ENCODE results near the gene ABTB1.

ABTB1 gene

GRCh38 chr3:127676456-127676855, 3.7 kb downstream of the ABTB1 start:
- TF ChIP-seq ZNF626 (tag by site-specific recombination; IDR thresholded peaks at IDR 0.05) (no peak), ZNF426 (tag by site-specific recombination; IDR thresholded peaks at IDR 0.05) (no peak), GLIS1 (tag by site-specific recombination; IDR thresholded peaks at IDR 0.05) (no peak), ZNF132 (tag by site-specific recombination; IDR thresholded peaks at IDR 0.05; ENCODE audit: borderline replicate concordance) (no peak), SP7 (tag by site-specific recombination; IDR thresholded peaks at IDR 0.05) (no peak), REPIN1 (tag by site-specific recombination; IDR thresholded peaks at IDR 0.05; ENCODE audit: low read depth) (no peak), BCL6B (tag by site-specific recombination; IDR thresholded peaks at IDR 0.05) (no peak), ZNF394 (tag by site-specific recombination; IDR thresholded peaks at IDR 0.05; ENCODE audit: borderline replicate concordance) (no peak), TSHZ1 (tag by site-specific recombination; IDR thresholded peaks at IDR 0.05; ENCODE audit: borderline replicate concordance) (no peak), ZBTB20 (tag by site-specific recombination; IDR thresholded peaks at IDR 0.05) (no peak), ZNF560 (tag by site-specific recombination; IDR thresholded peaks at IDR 0.05; ENCODE audit: borderline replicate concordance) (no peak), ZNF16 (tag by site-specific recombination; IDR thresholded peaks at IDR 0.05; ENCODE audit: low read depth) (no peak), KLF16 (tag by site-specific recombination; IDR thresholded peaks at IDR 0.05) (no peak), ZNF174 (tag by site-specific recombination; IDR thresholded peaks at IDR 0.05) (no peak), AEBP2 (tag by site-specific recombination; IDR thresholded peaks at IDR 0.05; ENCODE audit: borderline replicate concordance) (no peak), KLF7 (tag by site-specific recombination; IDR thresholded peaks at IDR 0.05; ENCODE audit: borderline replicate concordance) (no peak), ZNF157 (tag by site-specific recombination; IDR thresholded peaks at IDR 0.05) (no peak)
- TF ChIP-seq, protein P1, sequence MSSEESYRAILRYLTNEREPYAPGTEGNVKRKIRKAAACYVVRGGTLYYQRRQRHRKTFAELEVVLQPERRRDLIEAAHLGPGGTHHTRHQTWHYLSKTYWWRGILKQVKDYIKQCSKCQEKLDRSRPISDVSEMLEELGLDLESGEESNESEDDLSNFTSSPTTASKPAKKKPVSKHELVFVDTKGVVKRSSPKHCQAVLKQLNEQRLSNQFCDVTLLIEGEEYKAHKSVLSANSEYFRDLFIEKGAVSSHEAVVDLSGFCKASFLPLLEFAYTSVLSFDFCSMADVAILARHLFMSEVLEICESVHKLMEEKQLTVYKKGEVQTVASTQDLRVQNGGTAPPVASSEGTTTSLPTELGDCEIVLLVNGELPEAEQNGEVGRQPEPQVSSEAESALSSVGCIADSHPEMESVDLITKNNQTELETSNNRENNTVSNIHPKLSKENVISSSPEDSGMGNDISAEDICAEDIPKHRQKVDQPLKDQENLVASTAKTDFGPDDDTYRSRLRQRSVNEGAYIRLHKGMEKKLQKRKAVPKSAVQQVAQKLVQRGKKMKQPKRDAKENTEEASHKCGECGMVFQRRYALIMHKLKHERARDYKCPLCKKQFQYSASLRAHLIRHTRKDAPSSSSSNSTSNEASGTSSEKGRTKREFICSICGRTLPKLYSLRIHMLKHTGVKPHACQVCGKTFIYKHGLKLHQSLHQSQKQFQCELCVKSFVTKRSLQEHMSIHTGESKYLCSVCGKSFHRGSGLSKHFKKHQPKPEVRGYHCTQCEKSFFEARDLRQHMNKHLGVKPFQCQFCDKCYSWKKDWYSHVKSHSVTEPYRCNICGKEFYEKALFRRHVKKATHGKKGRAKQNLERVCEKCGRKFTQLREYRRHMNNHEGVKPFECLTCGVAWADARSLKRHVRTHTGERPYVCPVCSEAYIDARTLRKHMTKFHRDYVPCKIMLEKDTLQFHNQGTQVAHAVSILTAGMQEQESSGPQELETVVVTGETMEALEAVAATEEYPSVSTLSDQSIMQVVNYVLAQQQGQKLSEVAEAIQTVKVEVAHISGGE (tag by site-specific recombination; conservative IDR thresholded peaks at IDR 0.05; ENCODE audit: low read depth), result no peak
- TF ChIP-seq, protein P2, sequence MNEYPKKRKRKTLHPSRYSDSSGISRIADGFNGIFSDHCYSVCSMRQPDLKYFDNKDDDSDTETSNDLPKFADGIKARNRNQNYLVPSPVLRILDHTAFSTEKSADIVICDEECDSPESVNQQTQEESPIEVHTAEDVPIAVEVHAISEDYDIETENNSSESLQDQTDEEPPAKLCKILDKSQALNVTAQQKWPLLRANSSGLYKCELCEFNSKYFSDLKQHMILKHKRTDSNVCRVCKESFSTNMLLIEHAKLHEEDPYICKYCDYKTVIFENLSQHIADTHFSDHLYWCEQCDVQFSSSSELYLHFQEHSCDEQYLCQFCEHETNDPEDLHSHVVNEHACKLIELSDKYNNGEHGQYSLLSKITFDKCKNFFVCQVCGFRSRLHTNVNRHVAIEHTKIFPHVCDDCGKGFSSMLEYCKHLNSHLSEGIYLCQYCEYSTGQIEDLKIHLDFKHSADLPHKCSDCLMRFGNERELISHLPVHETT (tag by site-specific recombination; IDR thresholded peaks at IDR 0.05), result no peak
- TF ChIP-seq, protein P3, sequence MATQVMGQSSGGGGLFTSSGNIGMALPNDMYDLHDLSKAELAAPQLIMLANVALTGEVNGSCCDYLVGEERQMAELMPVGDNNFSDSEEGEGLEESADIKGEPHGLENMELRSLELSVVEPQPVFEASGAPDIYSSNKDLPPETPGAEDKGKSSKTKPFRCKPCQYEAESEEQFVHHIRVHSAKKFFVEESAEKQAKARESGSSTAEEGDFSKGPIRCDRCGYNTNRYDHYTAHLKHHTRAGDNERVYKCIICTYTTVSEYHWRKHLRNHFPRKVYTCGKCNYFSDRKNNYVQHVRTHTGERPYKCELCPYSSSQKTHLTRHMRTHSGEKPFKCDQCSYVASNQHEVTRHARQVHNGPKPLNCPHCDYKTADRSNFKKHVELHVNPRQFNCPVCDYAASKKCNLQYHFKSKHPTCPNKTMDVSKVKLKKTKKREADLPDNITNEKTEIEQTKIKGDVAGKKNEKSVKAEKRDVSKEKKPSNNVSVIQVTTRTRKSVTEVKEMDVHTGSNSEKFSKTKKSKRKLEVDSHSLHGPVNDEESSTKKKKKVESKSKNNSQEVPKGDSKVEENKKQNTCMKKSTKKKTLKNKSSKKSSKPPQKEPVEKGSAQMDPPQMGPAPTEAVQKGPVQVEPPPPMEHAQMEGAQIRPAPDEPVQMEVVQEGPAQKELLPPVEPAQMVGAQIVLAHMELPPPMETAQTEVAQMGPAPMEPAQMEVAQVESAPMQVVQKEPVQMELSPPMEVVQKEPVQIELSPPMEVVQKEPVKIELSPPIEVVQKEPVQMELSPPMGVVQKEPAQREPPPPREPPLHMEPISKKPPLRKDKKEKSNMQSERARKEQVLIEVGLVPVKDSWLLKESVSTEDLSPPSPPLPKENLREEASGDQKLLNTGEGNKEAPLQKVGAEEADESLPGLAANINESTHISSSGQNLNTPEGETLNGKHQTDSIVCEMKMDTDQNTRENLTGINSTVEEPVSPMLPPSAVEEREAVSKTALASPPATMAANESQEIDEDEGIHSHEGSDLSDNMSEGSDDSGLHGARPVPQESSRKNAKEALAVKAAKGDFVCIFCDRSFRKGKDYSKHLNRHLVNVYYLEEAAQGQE (tag by site-specific recombination; IDR thresholded peaks at IDR 0.05), result no peak
- peaks cover 0 to 18% of the 10 kb centered on the region in 2 experiments; a peak in 1 of 3 replicates for H3K36me3 ChIP-seq (ENCODE audit: control insufficient read depth in 2 of 2, insufficient read depth in 1 of 2, low read length in 2 of 2)
- no peaks in the 10 kb centered on the region for H3K9me3 ChIP-seq (ENCODE audit: control insufficient read depth, insufficient read depth, low read depth, low read length)
- POLR2A ChIA-PET, result no interaction called here
- CTCF ChIA-PET, result no interaction called here
- no peak overlapping the region for H3K4me3 ChIP-seq (ENCODE audit: low read depth, low read length)
- no peaks in the 10 kb centered on the region for H3K4me1 ChIP-seq (ENCODE audit: control insufficient read depth, insufficient read depth, low read length)
- no peak overlapping the region for H3K27ac ChIP-seq (ENCODE audit: extremely low read depth, low read depth, low read length)

Measured in HEK293 (cell line).